Activated T-cell treated with anti-CD3 and anti-CD28 coated beads for 4 hours (primary cell): ENCODE results near the gene PMS1.
"Not testable (repeated sequence)": the region's sequence is repeated elsewhere in the genome, so short reads cannot be mapped to it uniquely, and the experiment has no call there.

ENCODE experiments used
- DNase-seq: peaks from one replicate; pipeline ENCODE4 v3.0.0-alpha.2; 2020

PMS1 gene

GRCh38 chr2:189818249-189819038 is 34.2 kb downstream of the PMS1 start:
- DNase-seq, result no peak

GRCh38 chr2:189819297-189819704 is 35.1 kb downstream of the PMS1 start:
- no peak for DNase-seq

- DNase-seq, result no peak
Measured at GRCh38 chr2:189821953-189822748, 37.9 kb downstream of the PMS1 start.

GRCh38 chr2:189824694-189825396 is 40.6 kb downstream of the PMS1 start:
- no peak for DNase-seq

- DNase-seq, result no peak
Measured at GRCh38 chr2:189826039-189826438, 41.8 kb downstream of the PMS1 start.

GRCh38 chr2:189829102-189829833 is 45.0 kb downstream of the PMS1 start:
- DNase-seq, result no peak

- no peak for DNase-seq
Measured at GRCh38 chr2:189830510-189830909, 46.3 kb downstream of the PMS1 start.

- DNase-seq, result no peak
Measured at GRCh38 chr2:189834059-189834458, 49.8 kb downstream of the PMS1 start.

GRCh38 chr2:189834642-189835041 is 50.4 kb downstream of the PMS1 start:
- DNase-seq, result not testable (repeated sequence)

GRCh38 chr2:189835855-189836558 is 51.8 kb downstream of the PMS1 start:
- no peak for DNase-seq

GRCh38 chr2:189836644-189837043 is 52.4 kb downstream of the PMS1 start:
- DNase-seq, result no peak

GRCh38 chr2:189837326-189837725 is 53.1 kb downstream of the PMS1 start:
- no peak for DNase-seq

- no peak for DNase-seq
Measured at GRCh38 chr2:189841019-189841418, 56.8 kb downstream of the PMS1 start.

- DNase-seq, result no peak
Measured at GRCh38 chr2:189848276-189848675, 64.0 kb downstream of the PMS1 start.

- DNase-seq, result no peak
Measured at GRCh38 chr2:189849550-189849949, 65.3 kb downstream of the PMS1 start.

GRCh38 chr2:189851174-189851826 is 67.0 kb downstream of the PMS1 start:
- no peak for DNase-seq

GRCh38 chr2:189854187-189854586 is 69.9 kb downstream of the PMS1 start:
- DNase-seq, result no peak

- DNase-seq, result no peak
Measured at GRCh38 chr2:189854940-189855339, 70.7 kb downstream of the PMS1 start.

- DNase-seq, result no peak
Measured at GRCh38 chr2:189858291-189858690, 74.0 kb downstream of the PMS1 start.

- no peak for DNase-seq
Measured at GRCh38 chr2:189860161-189860560, 75.9 kb downstream of the PMS1 start.

GRCh38 chr2:189862751-189863150 is 78.5 kb downstream of the PMS1 start:
- DNase-seq, result no peak

GRCh38 chr2:189865826-189866225 is 81.6 kb downstream of the PMS1 start:
- DNase-seq, result no peak
